HepG2 (cell line): ENCODE results near the gene MRPS25. TPM values are rescaled to one million over a fixed set of nuclear protein-coding genes. Genes with fewer than 3 reads are reported as not detected.

ENCODE experiments used
- IRF2 ChIP-seq: IDR thresholded peaks from 2 replicates; pipeline ENCODE4 v1.6.1; 2018; ENCODE audit warnings: missing genetic modification reagents, missing compliant biosample characterization
- JDP2 ChIP-seq: sonication (generic); formaldehyde crosslinking; IDR thresholded peaks from 2 replicates; pipeline ENCODE4 v1.8.1; 2022; ENCODE audit warnings: missing genetic modification reagents, borderline replicate concordance
- KDM5B ChIP-seq: sonication (generic); formaldehyde crosslinking; IDR thresholded peaks from 2 replicates; pipeline ENCODE4 v1.4.0; 2020; ENCODE audit warnings: missing genetic modification reagents, mild to moderate bottlenecking, borderline replicate concordance
- MXI1 ChIP-seq: IDR thresholded peaks from 3 replicates; pipeline ENCODE4 v1.6.1; 2012; ENCODE audit warnings: low read depth, low read length, inconsistent platforms, borderline replicate concordance
- NCOA2 ChIP-seq: sonication (generic); formaldehyde crosslinking; IDR thresholded peaks from 2 replicates; pipeline ENCODE4 v1.8.0; 2022; ENCODE audit warnings: inconsistent platforms
- NR2F1 ChIP-seq, 2 experiments: fragments of 450-650 bp in 1 of 2; formaldehyde crosslinking in 1 of 2; IDR thresholded peaks; 2 replicates each; pipeline versions ENCODE4 v1.5.0 to v1.6.1; 2016 to 2020; ENCODE audit warnings: mild to moderate bottlenecking in 1 of 2, missing compliant biosample characterization in 1 of 2, missing genetic modification reagents in 1 of 2, moderate library complexity in 1 of 2
- POGZ ChIP-seq: sonication (generic); formaldehyde crosslinking; IDR thresholded peaks from 2 replicates; pipeline ENCODE4 v1.4.0; 2020; ENCODE audit warnings: mild to moderate bottlenecking, missing genetic modification reagents
- SP140L ChIP-seq: sonication (generic); formaldehyde crosslinking; IDR thresholded peaks from 2 replicates; pipeline ENCODE4 v1.4.0; 2020; ENCODE audit warnings: missing genetic modification reagents, borderline replicate concordance
- SSRP1 ChIP-seq: IDR thresholded peaks from 2 replicates; pipeline ENCODE4 v1.6.1; 2016; ENCODE audit warnings: control low read depth
- TSC22D2 ChIP-seq: sonication (generic); formaldehyde crosslinking; IDR thresholded peaks from 2 replicates; pipeline ENCODE4 v1.5.1; 2020; ENCODE audit warnings: missing genetic modification reagents, mild to moderate bottlenecking, borderline replicate concordance
- YY1 ChIP-seq: IDR thresholded peaks from 2 replicates; pipeline ENCODE4 v1.6.1; 2011; ENCODE audit warnings: low read length, low read depth, moderate library complexity, mild to moderate bottlenecking; ENCODE audit not compliant: insufficient read depth, insufficient replicate concordance
- ZBTB40 ChIP-seq, 2 experiments: fragments of 450-650 bp in 1 of 2; sonication (generic) in 1 of 2; formaldehyde crosslinking in 1 of 2; IDR thresholded peaks; 2 replicates each; pipeline versions ENCODE4 v1.6.1 to v1.8.0; 2016 to 2022; ENCODE audit warnings: antibody characterized with exemption in 1 of 2, mild to moderate bottlenecking in 1 of 2, missing genetic modification reagents in 1 of 2
- ZNF138 ChIP-seq: sonication (generic); formaldehyde crosslinking; IDR thresholded peaks from 2 replicates; pipeline ENCODE4 v1.5.0; 2020; ENCODE audit warnings: mild to moderate bottlenecking, low read depth, missing genetic modification reagents
- ZNF264 ChIP-seq: sonication (generic); formaldehyde crosslinking; IDR thresholded peaks from 2 replicates; pipeline ENCODE4 v1.4.0; 2020; ENCODE audit warnings: missing genetic modification reagents
- ZNF660 ChIP-seq: sonication (generic); formaldehyde crosslinking; IDR thresholded peaks from 2 replicates; pipeline ENCODE4 v1.5.1; 2020; ENCODE audit warnings: mild to moderate bottlenecking, low read depth, missing genetic modification reagents, borderline replicate concordance
- ZNF83 ChIP-seq: sonication (generic); formaldehyde crosslinking; IDR thresholded peaks from 2 replicates; pipeline ENCODE4 v1.4.0; 2020; ENCODE audit warnings: missing genetic modification reagents, mild to moderate bottlenecking, borderline replicate concordance
- ZXDC ChIP-seq: sonication (generic); formaldehyde crosslinking; IDR thresholded peaks from 2 replicates; pipeline ENCODE4 v1.5.0; 2020; ENCODE audit warnings: mild to moderate bottlenecking, missing genetic modification reagents
- polyA plus RNA-seq, 8 experiments: library from polyadenylated mRNA; depleted of rRNA in 3 of 8; stranded (reverse) in 7 of 8; unstranded in 1 of 8; fragments of >200 nt; fragmentation: Illumina TruSeq in 4 of 8; extraction: Trizol in 4 of 8; gene quantifications; 2 replicates each; pipeline versions ENCODE4 v1.2.1 to v1.2.3, GENCODE V29; 2011 to 2016; ENCODE audit warnings: low read depth in 4 of 8, missing spikeins in 1 of 8, mixed read lengths in 1 of 8; ENCODE audit not compliant: insufficient read depth in 1 of 8
- total RNA-seq, 5 experiments: library from RNA; depleted of rRNA; stranded (reverse); fragments of >200 nt; fragmentation: Illumina TruSeq; extraction: Trizol; gene quantifications; 2 replicates each; pipeline ENCODE4 v1.2.3, GENCODE V29; 2016; ENCODE audit warnings: low read depth in 1 of 5

The MRPS25 gene
- total and polyA plus RNA-seq, 2 of the 13 experiments (the other 11 are each of a cell fraction or from before 2014, with no cell fraction given) = 60.1 to 74.3 TPM

GRCh38 chr3:15064835-15065549 lies at the start of gene MRPS25 (continued):
- TF ChIP-seq ZBTB40 (IDR thresholded peaks at IDR 0.05) (no peak), ZBTB40 (CRISPR knock-in tag; IDR thresholded peaks at IDR 0.05) (peak; percentile 72; the same call in 1 of the 2 replicates), ZNF83 (CRISPR knock-in tag) (peak; percentile 71; the same call in 1 of the 2 replicates), ZNF264 (CRISPR knock-in tag) (no peak), SSRP1 (no peak), NCOA2 (CRISPR knock-in tag) (peak; percentile 56; the same call in 1 of the 2 replicates), YY1 (peak; percentile 73), ZNF660 (CRISPR knock-in tag) (no peak), JDP2 (CRISPR knock-in tag) (no peak), TSC22D2 (no peak; the same call in 1 of the 2 replicates), ZNF138 (CRISPR knock-in tag) (0 out of 2 replicates have a peak, but pooled peaks have one; percentile 80), SP140L (CRISPR knock-in tag) (no peak), KDM5B (CRISPR knock-in tag) (peak; percentile 89), POGZ (CRISPR knock-in tag) (peak; percentile 13; the same call in 1 of the 2 replicates), MXI1 (peak; percentile 75; the same call in 1 of the 3 replicates), ZXDC (CRISPR knock-in tag) (0 out of 2 replicates have a peak, but pooled peaks have one; percentile 33), IRF2 (CRISPR knock-in tag) (peak; percentile 91), NR2F1 (CRISPR knock-in tag; IDR thresholded peaks at IDR 0.05) (no peak)
